Parathyroid adenoma (tissue), 2 donors: ENCODE measurements around the gene PID1.

ENCODE experiments used
- H2AFZ ChIP-seq: fragments of 300-600 bp; sonication (generic); one replicate; pipeline ENCODE4 v1.7.0; 2017; ENCODE audit warnings: antibody characterized with exemption, mild to moderate bottlenecking
- H3K27ac ChIP-seq: fragments of 300-600 bp; sonication (generic); one replicate; pipeline ENCODE4 v1.7.0; 2017
- H3K27me3 ChIP-seq: fragments of 300-600 bp; sonication (generic); one replicate; pipeline ENCODE4 v1.7.0; 2017; ENCODE audit warnings: low read length; ENCODE audit not compliant: control insufficient read depth, insufficient read depth
- H3K36me3 ChIP-seq: fragments of 300-600 bp; sonication (generic); one replicate; pipeline ENCODE4 v1.7.0; 2017; ENCODE audit warnings: low read length; ENCODE audit not compliant: control insufficient read depth, insufficient read depth
- H3K4me1 ChIP-seq: fragments of 300-600 bp; sonication (generic); one replicate; pipeline ENCODE4 v1.7.0; 2017; ENCODE audit warnings: control low read depth
- H3K4me2 ChIP-seq: fragments of 300-600 bp; sonication (generic); one replicate; pipeline ENCODE4 v1.7.0; 2017; ENCODE audit warnings: low read length
- H3K4me3 ChIP-seq: fragments of 300-600 bp; sonication (generic); one replicate; pipeline ENCODE4 v1.7.0; 2017; ENCODE audit warnings: low read depth, low read length
- H3K79me2 ChIP-seq: fragments of 300-600 bp; sonication (generic); one replicate; pipeline ENCODE4 v1.7.0; 2017; ENCODE audit warnings: control low read depth
- H3K9ac ChIP-seq: fragments of 300-600 bp; sonication (generic); one replicate; pipeline ENCODE4 v1.7.0; 2017; ENCODE audit warnings: mild to moderate bottlenecking
- H3K9me3 ChIP-seq: fragments of 300-600 bp; sonication (generic); one replicate; pipeline ENCODE4 v1.7.0; 2017; ENCODE audit warnings: low read length; ENCODE audit not compliant: control insufficient read depth
- TF ChIP-seq, protein P1 (sequence below): fragments of 300-600 bp; sonication (generic); IDR thresholded peaks from one replicate; pipeline ENCODE4 v1.7.0; 2017; ENCODE audit warnings: antibody characterized with exemption, mild to moderate bottlenecking
- donor health status: primary hyperparathyroidism.

Gene PID1

DNA sequence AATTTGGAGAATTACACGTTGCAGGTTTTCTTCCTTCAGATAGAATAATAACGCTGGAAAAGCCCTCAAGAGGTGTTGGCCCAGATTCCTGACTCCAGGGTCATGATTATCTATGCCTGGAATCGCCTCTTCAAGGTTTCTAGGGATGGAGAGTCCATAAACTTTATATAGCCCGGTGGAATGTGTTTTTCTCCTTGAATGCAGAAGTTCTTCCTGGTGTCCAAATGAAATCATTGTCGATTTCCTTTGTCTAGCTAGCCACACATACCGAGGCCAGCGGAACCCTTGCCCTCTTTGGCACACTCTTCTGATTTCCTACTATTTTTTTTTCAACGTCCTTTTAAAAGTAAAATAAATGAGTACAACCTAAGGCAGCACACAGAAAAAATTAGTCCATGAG lies 117.8 kb downstream of the PID1 start:
- H3K4me1 ChIP-seq = no peaks in the 10 kb centered on the region
- no peaks in the 10 kb centered on the region for H3K36me3 ChIP-seq
- no peak overlapping the region for H3K4me3 ChIP-seq
- no peak overlapping the region for H3K9ac ChIP-seq
- H3K27me3 ChIP-seq = no peaks in the 10 kb centered on the region
- no peak overlapping the region for H2AFZ ChIP-seq
- no peak overlapping the region for H3K27ac ChIP-seq
- H3K9me3 ChIP-seq = no peaks in the 10 kb centered on the region
- no peaks in the 10 kb centered on the region for H3K79me2 ChIP-seq
- no peak overlapping the region for H3K4me2 ChIP-seq
- TF ChIP-seq, protein P1, sequence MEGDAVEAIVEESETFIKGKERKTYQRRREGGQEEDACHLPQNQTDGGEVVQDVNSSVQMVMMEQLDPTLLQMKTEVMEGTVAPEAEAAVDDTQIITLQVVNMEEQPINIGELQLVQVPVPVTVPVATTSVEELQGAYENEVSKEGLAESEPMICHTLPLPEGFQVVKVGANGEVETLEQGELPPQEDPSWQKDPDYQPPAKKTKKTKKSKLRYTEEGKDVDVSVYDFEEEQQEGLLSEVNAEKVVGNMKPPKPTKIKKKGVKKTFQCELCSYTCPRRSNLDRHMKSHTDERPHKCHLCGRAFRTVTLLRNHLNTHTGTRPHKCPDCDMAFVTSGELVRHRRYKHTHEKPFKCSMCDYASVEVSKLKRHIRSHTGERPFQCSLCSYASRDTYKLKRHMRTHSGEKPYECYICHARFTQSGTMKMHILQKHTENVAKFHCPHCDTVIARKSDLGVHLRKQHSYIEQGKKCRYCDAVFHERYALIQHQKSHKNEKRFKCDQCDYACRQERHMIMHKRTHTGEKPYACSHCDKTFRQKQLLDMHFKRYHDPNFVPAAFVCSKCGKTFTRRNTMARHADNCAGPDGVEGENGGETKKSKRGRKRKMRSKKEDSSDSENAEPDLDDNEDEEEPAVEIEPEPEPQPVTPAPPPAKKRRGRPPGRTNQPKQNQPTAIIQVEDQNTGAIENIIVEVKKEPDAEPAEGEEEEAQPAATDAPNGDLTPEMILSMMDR = no peak

DNA sequence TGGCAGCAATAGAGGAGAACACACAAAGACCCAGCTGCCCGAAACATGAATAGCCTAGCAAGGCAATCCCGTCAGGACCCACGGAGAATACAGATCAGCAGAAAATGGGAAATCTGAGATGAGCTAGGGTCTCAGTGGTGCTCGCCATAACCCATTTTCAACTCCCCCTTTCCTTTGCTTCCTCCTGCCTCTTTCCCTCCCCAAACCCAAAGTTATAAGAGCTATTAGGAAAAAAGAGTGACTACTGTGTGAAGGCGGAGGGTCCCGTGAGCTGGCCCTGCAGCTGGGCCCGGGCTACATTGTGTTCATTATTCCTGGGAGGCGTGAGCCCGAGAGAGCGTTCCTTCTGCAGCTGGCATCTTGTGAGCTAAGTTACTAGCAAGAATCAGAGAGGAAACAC lies 118.4 kb downstream of the PID1 start:
- Histone ChIP-seq H3K9me3 (no peaks in the 10 kb centered on the region), H3K4me1 (no peaks in the 10 kb centered on the region)

DNA sequence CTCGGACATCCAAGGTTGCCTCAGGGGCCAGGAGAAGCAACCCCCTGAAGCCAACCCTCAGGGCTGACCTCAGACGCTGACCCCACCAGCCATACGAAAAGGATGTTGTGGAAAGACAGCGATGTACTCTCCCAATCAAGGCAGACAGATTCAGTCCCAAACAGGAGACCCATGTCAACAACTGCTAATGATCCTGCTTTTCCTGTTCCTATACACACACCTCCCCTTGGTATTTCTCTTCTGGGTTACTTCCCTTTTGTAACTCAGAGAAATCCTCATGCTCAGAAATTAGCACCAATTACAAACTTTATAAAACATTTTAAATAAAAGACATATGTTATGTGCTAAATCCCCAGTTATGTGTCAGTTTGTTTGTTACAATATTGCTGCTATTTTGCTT lies 120.8 kb downstream of the PID1 start:
- no peaks in the 10 kb centered on the region for H3K4me1 ChIP-seq
- H2AFZ ChIP-seq = no peak overlapping the region
- H3K79me2 ChIP-seq = no peaks in the 10 kb centered on the region
- H3K36me3 ChIP-seq = no peaks in the 10 kb centered on the region
- H3K4me2 ChIP-seq = no peak overlapping the region
- no peak overlapping the region for H3K9ac ChIP-seq
- H3K4me3 ChIP-seq = no peak overlapping the region
- no peaks in the 10 kb centered on the region for H3K27me3 ChIP-seq
- no peaks in the 10 kb centered on the region for H3K9me3 ChIP-seq
- TF ChIP-seq, protein P1 = no peak
- no peak overlapping the region for H3K27ac ChIP-seq

More for the DNA sequence above, 118.4 kb downstream of the PID1 start:
- H3K9ac ChIP-seq = no peak overlapping the region
- H3K79me2 ChIP-seq = no peaks in the 10 kb centered on the region
- H3K27me3 ChIP-seq = no peaks in the 10 kb centered on the region
- H2AFZ ChIP-seq = no peak overlapping the region
- no peak overlapping the region for H3K4me3 ChIP-seq
- no peak overlapping the region for H3K4me2 ChIP-seq
- no peaks in the 10 kb centered on the region for H3K36me3 ChIP-seq
- TF ChIP-seq, protein P1 = no peak
- H3K27ac ChIP-seq = no peak overlapping the region

DNA sequence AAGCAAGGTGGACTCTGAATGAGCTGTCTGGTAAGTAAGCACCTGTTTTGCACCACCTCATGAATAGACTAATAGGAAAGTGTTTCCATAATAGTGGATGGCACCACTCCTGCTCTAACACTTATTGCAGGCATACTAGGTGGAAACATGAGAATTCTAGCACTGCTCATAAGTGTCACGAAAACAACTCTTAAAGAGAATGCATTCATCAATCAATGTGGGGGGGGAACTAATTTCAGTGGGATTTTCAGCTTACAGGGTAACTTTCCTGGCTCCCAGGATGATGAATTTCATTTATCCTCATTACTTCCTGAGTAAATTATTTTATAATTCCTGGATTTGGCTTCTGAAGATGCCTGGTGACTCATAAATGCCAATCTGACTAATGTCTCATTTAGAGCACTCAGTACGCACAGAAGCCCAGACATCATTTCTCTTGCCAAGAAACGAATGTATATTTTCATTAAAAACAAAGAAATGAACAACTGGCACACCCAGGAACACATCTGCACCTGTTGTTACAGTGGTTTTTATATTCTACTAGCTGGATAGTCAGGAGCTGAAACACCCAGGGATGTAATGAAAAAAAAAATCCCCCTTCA lies 129.6 kb downstream of the PID1 start:
- no peaks in the 10 kb centered on the region for H3K4me1 ChIP-seq

More for the DNA sequence above, 129.6 kb downstream of the PID1 start:
- Histone ChIP-seq H3K4me3 (no peak overlapping the region), H3K4me2 (no peak overlapping the region), H3K79me2 (no peaks in the 10 kb centered on the region), H3K9ac (no peak overlapping the region), H3K36me3 (no peaks in the 10 kb centered on the region), H3K9me3 (no peaks in the 10 kb centered on the region), H3K27ac (no peak overlapping the region), H3K27me3 (no peaks in the 10 kb centered on the region), H2AFZ (no peak overlapping the region)
- TF ChIP-seq, protein P1 = no peak
